Body of pancreas (tissue), 4 donors: ENCODE results near the gene LITAFD. TPM values are rescaled to one million over a fixed set of nuclear protein-coding genes. Genes with fewer than 3 reads are reported as not detected.

ENCODE experiments used
- ATAC-seq: fragments of 150-250 bp; one replicate; pipeline ENCODE4 v1.9.1; 2016
- DNase-seq, 4 donors: peaks; one replicate each; pipeline ENCODE4 v3.0.0-alpha.2; 2019
- H3K27ac ChIP-seq, 4 donors: fragments of 200-600 bp; sonication (generic); 1 replicate in 3 of 4; 2 replicates in 1 of 4; pipeline versions ENCODE4 v1.5.1 to v1.6.1; 2016 to 2019; ENCODE audit warnings: mild to moderate bottlenecking in 1 of 4, mixed read lengths in 1 of 4, moderate library complexity in 1 of 4
- H3K27me3 ChIP-seq, 2 donors: fragments of 200-600 bp; sonication (generic); one replicate each; pipeline ENCODE4 v1.6.0; 2016; ENCODE audit warnings: mild to moderate bottlenecking in 1 of 2
- H3K36me3 ChIP-seq, 2 donors: fragments of 200-600 bp; sonication (generic); replicated peaks in 1 of 2; 2 replicates each; pipeline ENCODE4 v1.5.1; 2016; ENCODE audit warnings: low read depth in 2 of 2; ENCODE audit not compliant: insufficient read depth in 1 of 2
- H3K4me1 ChIP-seq: fragments of 200-600 bp; sonication (generic); one replicate; pipeline ENCODE4 v1.6.0; 2016
- H3K4me3 ChIP-seq, 2 donors: fragments of 200-600 bp; sonication (generic); 1 replicate in 1 of 2; 2 replicates in 1 of 2; pipeline ENCODE4 v1.5.1; 2016 to 2019
- H3K9me3 ChIP-seq, 3 donors: fragments of 200-600 bp; sonication (generic); 1 replicate in 2 of 3; 2 replicates in 1 of 3; pipeline ENCODE4 v1.5.1; 2016
- POLR2A ChIP-seq, 3 donors: fragments of 450-650 bp; IDR thresholded peaks; one replicate each; pipeline ENCODE4 v1.6.1; 2016; ENCODE audit warnings: antibody characterized with exemption in 3 of 3, mild to moderate bottlenecking in 2 of 3
- WGBS, 2 donors: methylation state at CpG; one replicate each; pipeline ENCODE4 v1.1.5; 2017; 5-methylcytosine and 5-hydroxymethylcytosine counted together
- intact Hi-C: fragments of 100-400 bp; cut with DNase I; formaldehyde crosslinking; loops from one replicate; pipeline ENCODE4 v1.15.1; 2023
- total RNA-seq, 2 donors: library from RNA; depleted of rRNA; stranded (reverse); fragments of >200 nt; gene quantifications; one replicate each; pipeline ENCODE4 v1.1.0, GENCODE V29; 2016
- TF ChIP-seq, protein P1 (sequence below), 7 experiments: fragments of 450-650 bp in 4 of 7; fragments of 200-600 bp in 3 of 7; sonication (generic) in 3 of 7; IDR thresholded peaks; one replicate each; pipeline ENCODE4 v1.5.1; 2016 to 2019; ENCODE audit warnings: antibody characterized with exemption in 7 of 7

The LITAFD gene
- total RNA-seq, 2 donors from 2014 or later: not detected

DNA sequence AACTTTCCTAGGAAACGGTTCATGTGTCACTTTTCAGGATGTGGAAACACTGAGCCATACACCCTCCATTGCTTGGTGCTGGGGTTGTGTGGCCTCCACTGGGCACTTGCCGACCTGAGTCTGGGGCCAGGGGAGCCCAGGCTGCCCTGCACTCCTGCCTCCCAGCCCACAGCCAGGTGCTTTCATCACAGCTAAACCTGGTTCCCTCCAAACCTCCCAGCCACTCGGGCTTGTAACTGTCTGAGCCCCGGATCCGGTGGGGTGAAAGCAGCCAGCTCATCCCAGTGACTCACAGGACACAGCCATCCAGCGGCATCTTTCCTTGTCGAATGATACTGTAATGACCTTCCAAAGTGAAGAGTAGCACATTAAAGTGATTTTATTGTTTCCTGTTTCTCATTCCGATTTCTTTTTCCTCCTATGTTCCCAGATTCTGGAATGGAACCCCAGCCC is 33.2 kb upstream of the LITAFD start:
- WGBS, 2 donors: 77 to 81% methylated on average over 7 to 8 of the region's 8 CpGs
- DNase-seq: no peak
- Histone ChIP-seq H3K27ac (peak overlapping the region in 1 of 4 donors; percentile 22), H3K9me3 (no peaks in the 10 kb centered on the region), H3K4me1 (peaks cover 16% of the 10 kb centered on the region), H3K27me3 (no peaks in the 10 kb centered on the region), H3K4me3 (no peak overlapping the region), H3K36me3 (peaks cover 0 to 12% of the 10 kb centered on the region in 2 donors)
- no peak for ATAC-seq
- TF ChIP-seq, protein P1, sequence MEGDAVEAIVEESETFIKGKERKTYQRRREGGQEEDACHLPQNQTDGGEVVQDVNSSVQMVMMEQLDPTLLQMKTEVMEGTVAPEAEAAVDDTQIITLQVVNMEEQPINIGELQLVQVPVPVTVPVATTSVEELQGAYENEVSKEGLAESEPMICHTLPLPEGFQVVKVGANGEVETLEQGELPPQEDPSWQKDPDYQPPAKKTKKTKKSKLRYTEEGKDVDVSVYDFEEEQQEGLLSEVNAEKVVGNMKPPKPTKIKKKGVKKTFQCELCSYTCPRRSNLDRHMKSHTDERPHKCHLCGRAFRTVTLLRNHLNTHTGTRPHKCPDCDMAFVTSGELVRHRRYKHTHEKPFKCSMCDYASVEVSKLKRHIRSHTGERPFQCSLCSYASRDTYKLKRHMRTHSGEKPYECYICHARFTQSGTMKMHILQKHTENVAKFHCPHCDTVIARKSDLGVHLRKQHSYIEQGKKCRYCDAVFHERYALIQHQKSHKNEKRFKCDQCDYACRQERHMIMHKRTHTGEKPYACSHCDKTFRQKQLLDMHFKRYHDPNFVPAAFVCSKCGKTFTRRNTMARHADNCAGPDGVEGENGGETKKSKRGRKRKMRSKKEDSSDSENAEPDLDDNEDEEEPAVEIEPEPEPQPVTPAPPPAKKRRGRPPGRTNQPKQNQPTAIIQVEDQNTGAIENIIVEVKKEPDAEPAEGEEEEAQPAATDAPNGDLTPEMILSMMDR (IDR thresholded peaks at IDR 0.05): no peak
- no peak for TF ChIP-seq POLR2A (IDR thresholded peaks at IDR 0.05)
- intact Hi-C loops: no loop called here

DNA sequence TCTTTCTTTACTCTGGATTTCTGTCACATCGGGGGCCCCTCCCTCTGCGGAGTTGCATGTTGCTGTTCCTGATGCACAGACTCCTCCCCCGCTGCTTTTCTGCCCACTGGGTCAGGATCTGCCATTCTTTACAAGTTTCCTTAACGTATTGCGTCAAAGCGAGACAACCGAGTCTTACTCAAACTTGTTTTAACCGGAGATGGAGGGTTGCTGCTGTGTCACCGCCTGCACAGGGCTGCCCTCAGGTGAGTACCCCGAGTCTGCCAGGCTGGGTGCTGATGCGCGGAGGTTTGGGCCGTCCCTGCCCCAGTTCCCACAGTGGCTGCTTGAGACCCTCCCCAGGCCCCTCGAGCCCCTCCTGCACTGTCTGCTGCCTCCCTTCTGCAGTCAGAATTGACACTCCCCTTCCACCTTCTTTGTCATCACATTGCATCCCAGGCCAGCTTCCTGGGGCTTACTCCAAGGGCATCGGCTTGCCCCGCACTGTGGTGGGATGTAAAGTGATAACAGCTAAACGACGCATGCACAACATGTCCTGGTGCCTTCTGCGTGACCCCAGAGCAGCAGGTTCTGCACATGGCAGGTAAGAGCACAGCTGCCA is 32.6 kb upstream of the LITAFD start:
- TF ChIP-seq POLR2A (IDR thresholded peaks at IDR 0.05): no peak
- TF ChIP-seq, protein P1 (IDR thresholded peaks at IDR 0.05): no peak
- Histone ChIP-seq H3K36me3 (peaks cover 0 to 12% of the 10 kb centered on the region in 2 donors), H3K4me1 (peaks cover 16% of the 10 kb centered on the region), H3K27ac (peak overlapping the region in 2 of 4 donors; percentile 22 to 52), H3K4me3 (no peak overlapping the region), H3K9me3 (no peaks in the 10 kb centered on the region), H3K27me3 (no peaks in the 10 kb centered on the region)
- no peak for ATAC-seq
- no peak for DNase-seq
- intact Hi-C loops: loop anchor here (10.0 kb wide), 1 partner anchor 45 kb away; no protein-coding TSS in a partner anchor
- WGBS, 2 donors: 80 to 82% methylated on average over 17 to 18 of the region's 19 CpGs

DNA sequence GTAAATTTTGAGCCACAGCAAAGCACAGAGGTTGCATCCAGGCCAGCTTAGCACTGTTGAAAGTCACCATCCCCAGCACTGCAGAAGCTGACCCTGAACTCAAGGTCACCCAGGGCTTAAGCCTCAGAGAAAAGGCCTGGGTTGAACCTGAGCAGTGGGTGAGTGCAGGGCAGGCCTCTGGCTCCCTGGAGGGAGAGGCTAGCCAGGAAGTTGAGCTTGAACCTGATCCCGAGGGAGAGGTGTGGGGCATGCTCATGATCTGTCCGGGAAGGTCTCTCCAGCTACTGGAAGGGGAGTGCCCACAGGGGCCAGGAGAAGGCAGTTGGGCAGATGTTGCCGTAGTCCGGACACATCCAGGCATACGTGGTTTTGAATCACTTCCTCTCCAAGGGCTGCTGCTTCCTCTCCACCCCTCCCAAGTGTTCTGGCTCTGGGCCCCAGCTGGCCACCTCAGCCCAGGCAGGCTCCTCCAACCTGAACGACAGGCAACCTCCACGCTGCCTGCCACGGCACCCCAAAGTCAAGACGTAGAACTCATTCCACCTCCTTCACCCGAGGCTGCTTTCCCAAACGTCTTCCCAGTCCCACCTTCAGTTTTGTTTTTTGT is 31.8 kb upstream of the LITAFD start:
- H3K9me3 ChIP-seq: no peaks in the 10 kb centered on the region
- 65 to 72% methylated on average over 8 to 11 of the region's 11 CpGs for WGBS, 2 donors

DNA sequence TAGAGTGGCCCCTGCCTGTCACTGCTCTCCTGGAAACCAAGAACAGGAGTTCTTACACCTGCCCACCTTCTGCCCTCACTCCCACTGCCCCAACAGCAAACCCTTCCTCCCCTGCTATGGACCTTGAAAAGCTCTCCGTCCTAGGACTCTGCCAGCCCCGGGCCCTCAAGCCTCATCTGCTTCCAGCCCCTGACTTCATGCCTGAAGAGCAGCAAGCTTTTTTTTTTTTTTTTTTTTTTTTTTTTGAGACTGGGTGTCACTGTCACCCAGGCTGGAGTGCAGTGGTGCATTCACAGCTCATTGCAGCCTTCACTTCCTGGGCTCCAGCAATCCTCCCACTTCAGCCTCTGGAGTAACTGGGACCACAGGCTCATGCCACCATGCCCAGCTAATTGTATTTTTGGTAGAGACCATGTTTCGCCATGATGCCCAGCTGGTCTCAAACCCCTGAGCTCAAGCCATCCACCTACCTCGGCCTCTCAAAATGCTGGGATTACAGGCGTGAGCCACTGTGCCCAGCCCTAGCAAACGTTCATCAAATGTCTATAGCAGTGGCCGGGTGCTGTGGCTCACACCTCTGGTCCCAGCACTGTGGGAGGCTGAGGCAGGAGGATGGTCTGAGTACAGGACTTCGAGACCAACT is 30.3 kb upstream of the LITAFD start:
- WGBS, 2 donors: 89 to 94% methylated on average over 8 of the region's 8 CpGs
- Histone ChIP-seq H3K36me3 (peaks cover 0 to 23% of the 10 kb centered on the region in 2 donors), H3K4me3 (no peak overlapping the region), H3K4me1 (peaks cover 16% of the 10 kb centered on the region), H3K27me3 (no peaks in the 10 kb centered on the region), H3K9me3 (no peaks in the 10 kb centered on the region), H3K27ac (peak overlapping the region in 2 of 4 donors; percentile 42 to 46)
- DNase-seq (no peak), ATAC-seq (no peak)
- intact Hi-C loops: loop anchor here (10.0 kb wide), 1 partner anchor 47 kb away; no protein-coding TSS in a partner anchor
- TF ChIP-seq POLR2A (IDR thresholded peaks at IDR 0.05): no peak
- TF ChIP-seq, protein P1 (IDR thresholded peaks at IDR 0.05): no peak

More for the DNA sequence above, 31.8 kb upstream of the LITAFD start:
- ATAC-seq: peak; percentile 47
- Histone ChIP-seq H3K27ac (peak overlapping the region in 2 of 4 donors; percentile 22 to 52), H3K4me3 (no peak overlapping the region), H3K27me3 (no peaks in the 10 kb centered on the region), H3K4me1 (peaks cover 16% of the 10 kb centered on the region), H3K36me3 (peaks cover 0 to 18% of the 10 kb centered on the region in 2 donors)
- TF ChIP-seq, protein P1 (IDR thresholded peaks at IDR 0.05): no peak
- no peak for TF ChIP-seq POLR2A (IDR thresholded peaks at IDR 0.05)
- peak in 1 of 4 donors; percentile 44 for DNase-seq
- intact Hi-C loops: loop anchor here (10.0 kb wide), 1 partner anchor 46 kb away; no protein-coding TSS in a partner anchor
